ENCODE data around the gene GM2A.
"Not testable (repeated sequence)": the region's sequence is repeated elsewhere in the genome, so short reads cannot be mapped to it uniquely, and the experiment has no call there.

GM2A gene

GRCh38 chr5:151228986-151229385, 24.0 kb upstream of the GM2A start:
- DNase-seq (ENCODE audit: low read depth), result no peak

- DNase-seq (ENCODE audit: low read depth), result no peak
Measured at GRCh38 chr5:151230048-151230680, 22.8 kb upstream of the GM2A start.

- DNase-seq (ENCODE audit: low read depth), result no peak
Measured at GRCh38 chr5:151231359-151231758, 21.6 kb upstream of the GM2A start.

- no peak for DNase-seq (ENCODE audit: low read depth)
Measured at GRCh38 chr5:151233616-151234085, 19.3 kb upstream of the GM2A start.

- DNase-seq (ENCODE audit: low read depth), result no peak
Measured at GRCh38 chr5:151234476-151235238, 18.3 kb upstream of the GM2A start.

DNA sequence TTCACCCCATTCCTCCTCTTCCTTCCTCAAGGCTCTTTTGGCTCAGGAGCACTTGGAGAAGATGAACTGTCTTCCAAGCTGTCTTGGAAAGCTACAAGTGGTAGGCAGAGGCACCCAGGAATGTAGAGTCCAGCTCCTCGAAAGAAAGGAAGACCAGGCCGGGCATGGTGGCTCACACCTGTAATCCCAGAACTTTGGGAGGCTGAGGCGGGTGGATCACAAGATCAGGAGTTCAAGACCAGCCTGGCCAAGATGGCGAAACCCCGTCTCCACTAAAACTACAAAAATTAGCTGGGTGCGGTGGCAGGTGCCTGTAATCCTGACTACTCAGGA, 17.8 kb upstream of the GM2A start:
- not testable (repeated sequence) for DNase-seq (ENCODE audit: low read depth)

DNA sequence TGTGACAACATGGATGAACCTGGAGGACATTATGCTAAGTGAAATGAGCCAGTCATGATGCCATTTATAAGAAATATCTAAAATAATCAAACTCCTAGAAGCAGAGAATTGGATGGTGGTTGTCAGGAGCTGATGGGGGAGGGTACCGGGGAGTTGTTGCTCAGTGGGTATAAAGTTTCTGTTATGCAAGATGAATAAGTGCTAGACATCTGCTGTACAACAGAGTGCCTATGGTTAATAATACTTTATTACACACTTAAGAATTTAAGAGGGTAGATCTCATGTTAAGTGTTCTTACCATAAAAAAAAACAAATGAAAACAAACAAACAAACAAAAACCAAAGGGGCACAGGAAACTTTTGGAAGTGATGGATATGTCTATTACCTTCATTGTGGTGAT, 16.1 kb upstream of the GM2A start:
- DNase-seq (ENCODE audit: low read depth), result no peak

DNA sequence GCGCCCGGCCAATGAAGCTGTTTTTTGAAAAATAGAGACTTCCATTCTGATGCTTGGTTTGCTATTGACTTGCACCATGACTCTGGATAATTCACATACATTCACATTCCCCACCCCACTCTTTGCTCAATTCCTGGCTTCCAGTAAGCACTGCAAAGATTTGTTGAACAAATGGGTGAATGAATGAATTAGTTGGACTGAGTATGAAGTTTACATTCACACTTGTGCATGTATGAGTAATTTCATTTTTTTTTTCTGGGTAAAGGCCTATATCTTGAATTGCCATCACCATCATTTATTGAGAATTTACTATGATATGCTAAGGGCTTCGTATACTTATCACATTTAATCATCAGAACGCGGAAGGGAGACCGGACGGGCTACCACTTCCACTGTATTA, 15.3 kb upstream of the GM2A start:
- DNase-seq (ENCODE audit: low read depth), result no peak

GRCh38 chr5:151238303-151238741, 14.7 kb upstream of the GM2A start:
- DNase-seq (ENCODE audit: low read depth), result no peak

GRCh38 chr5:151239237-151239861, 13.6 kb upstream of the GM2A start:
- DNase-seq (ENCODE audit: low read depth), result no peak

GRCh38 chr5:151240268-151240835, 12.6 kb upstream of the GM2A start:
- DNase-seq (ENCODE audit: low read depth), result not testable (repeated sequence)

DNA sequence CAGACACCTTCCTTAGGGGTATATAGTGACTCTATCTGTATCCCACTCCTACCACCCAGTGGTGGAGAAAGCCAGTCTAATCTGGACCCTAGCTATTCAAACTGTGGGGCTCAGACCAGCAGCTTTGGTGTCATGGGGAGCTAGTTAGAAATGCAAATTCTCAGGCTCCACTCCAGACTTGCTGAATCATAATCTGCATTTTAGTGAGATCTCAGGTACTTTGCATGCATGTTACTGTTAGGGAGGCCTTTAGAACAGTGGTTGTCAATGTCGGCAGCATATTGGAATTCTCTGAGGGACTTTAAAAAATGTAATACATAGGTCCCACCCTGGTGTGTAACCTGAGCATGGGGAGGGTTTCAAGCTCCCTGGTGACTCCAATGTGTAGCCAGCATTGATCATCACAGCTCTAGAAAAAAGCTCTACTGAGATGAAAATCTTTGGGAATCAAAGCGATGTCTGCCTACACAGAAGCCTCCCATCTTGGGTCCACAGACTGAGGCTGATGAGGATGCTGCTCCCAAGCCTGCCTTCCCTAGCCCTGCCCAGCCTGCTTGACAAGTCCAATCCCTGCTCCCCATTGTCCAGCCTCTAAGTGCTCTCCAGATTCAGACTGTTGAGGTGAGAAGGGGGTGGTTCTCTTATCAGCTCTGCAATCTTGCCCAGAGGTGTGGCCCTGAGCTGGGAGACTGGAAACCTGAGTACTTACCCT, 11.9 kb upstream of the GM2A start:
- DNase-seq (ENCODE audit: low read depth), result no peak

DNA sequence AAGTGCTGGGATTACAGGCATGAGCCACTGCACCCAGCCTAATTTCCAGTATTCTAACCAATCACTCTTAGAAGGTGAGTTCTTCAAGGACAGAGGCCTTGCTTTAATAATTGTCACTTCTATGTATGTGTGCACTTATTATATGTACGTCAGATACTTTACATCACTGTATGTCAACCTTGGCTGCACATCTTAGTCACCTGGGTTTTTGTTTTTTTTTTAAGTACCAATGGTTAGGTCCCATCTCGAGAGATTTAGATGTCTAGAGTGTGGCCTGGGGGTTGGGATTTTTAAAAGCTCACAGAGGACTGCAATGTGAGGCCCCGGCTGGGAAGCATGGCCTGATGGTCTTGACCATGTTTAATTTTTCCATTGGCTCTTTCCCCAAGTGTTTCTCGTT, 9.9 kb upstream of the GM2A start:
- DNase-seq (ENCODE audit: low read depth), result no peak

DNA sequence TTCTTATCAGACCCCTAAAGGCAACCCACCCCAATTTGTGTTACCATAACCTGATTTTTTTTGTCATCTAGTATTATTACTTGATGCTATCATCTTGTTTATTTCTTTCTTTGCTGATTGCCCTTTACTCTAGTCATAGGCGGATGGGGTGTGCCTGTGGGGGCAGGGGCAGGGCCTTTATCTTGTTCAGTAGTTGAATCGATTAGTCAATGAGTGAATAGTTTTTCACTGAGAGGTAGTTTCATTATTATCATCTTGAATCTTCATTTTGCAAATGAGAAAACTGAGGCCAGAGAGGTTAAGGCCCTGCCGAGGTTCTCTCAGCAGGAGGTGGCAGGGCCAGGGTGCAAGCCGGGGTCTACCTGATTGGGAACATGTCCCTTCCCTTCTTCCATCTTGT, 9.4 kb upstream of the GM2A start:
- DNase-seq (ENCODE audit: low read depth), result no peak

DNA sequence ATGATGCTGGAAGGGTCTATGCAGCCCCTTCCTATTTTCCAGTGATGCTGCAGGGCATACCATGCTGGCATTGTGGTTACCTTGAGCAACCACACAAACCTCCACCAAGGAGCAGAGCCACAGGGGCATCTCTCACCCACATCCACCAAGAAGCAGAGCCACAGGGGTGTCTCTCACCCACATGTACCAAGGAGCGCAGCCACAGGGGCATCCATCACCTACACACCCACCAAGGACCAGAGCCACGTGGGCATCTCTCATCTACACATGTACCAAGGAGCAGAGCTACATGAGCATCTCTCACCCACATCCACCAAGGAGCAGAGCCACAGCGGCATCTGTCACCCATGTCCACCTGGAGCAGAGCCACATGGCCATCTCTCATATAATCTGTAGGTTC, 8.8 kb upstream of the GM2A start:
- DNase-seq (ENCODE audit: low read depth), result no peak

DNA sequence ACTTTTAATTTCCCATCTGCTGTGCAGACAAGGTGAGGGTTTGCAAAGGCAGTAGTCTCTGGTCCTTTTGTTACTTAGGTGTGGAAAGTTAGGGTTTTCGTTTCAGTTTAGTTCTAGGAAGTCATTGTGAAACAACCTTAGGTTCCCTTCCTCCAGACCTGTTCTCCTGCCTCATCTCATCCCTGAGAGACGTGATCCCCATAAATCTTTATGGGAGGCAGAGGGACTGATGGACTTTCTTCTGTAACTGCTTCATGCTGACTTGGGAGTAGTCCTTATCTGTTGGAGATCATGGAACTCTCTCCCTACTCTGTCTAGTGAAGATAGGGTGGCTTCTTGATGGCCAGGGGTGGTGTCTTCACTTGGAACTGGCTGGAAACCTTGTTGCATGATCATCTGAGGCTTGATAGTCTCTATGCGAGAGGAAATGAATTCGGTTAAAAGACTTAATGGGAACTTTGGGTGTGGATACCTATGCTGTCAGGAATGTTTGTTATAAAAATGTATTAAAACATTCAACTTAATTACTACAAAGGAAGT, 7.2 kb upstream of the GM2A start:
- DNase-seq (ENCODE audit: low read depth), result no peak

DNA sequence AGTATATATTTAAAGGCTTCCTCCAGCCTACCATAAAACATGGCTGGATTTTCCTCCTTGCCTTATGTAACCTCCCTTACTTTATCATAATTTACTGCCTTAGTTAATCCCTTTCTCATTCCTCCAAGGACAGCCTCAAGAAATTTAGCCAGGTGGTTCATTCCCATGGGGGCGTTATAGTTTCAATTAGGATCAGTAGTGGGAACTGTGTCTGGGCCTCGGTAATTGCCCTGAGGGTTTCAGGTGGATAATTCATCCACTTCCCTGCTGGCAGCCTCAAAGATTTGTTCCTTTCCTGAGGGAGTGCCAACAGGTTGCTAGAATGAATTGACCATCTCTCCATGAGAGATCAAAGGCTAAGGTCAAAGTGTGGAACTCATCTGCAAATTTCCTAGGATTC, 4.3 kb upstream of the GM2A start:
- DNase-seq (ENCODE audit: low read depth), result no peak

GRCh38 chr5:151249281-151249680, 3.7 kb upstream of the GM2A start:
- no peak for DNase-seq (ENCODE audit: low read depth)

DNA sequence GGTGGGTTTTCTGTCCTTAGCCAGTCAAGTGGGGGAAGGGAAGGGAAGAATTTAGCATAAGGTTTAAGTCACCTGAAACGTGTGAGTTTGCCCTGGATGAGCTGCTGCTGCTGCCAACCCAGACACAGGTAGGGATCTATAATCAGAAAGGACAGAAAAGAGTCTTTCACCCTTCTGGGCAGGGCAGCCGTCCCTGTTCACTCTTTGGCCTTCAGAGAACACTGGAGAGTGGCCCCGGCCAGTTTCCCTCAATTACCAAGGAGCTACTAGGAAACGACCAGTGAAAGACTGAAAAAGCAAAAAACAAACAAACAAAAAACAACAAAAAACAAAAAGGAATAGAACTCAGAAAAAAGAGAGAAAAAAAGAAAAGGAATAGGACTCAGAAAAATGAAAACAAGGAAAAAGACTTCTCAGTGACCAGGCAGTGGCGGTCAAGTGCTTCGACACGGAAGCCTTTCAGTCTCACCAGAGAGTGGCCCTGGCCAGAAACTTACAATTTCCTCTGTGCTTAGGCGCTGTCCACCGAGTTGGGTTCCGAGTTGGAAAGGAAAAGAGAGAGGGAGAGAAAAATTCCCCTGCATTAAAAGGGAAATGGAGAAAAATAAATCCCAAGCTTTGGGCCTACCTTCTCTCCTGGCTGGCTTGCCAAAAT, 2.5 kb upstream of the GM2A start:
- no peak for DNase-seq (ENCODE audit: low read depth)

DNA sequence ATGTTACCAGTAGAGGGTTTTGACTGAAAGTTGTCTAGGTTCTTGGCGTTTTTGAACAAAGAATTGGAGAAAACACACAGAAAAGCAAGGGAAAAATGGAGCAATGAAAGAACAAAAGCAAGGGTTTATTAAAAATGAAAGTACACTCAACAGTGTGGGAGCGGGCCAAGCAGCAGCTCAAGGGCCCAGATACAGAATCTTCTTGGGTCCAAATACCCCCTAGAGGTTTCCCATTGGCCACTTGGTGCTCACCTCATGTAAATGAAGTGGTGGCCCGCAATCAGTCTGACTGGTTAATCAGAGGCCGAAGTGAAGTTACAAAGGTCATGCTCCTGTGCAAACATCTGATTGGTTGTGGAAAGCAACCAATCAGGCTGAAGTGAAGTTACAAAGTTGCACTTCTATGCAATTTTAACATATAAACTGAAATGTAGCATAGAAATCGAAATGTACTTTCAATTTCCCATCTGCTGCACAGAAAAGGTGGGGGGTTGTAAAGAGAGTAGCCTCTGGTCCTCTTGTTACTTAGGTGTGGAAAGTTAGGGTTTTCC, 1.9 kb upstream of the GM2A start:
- no peak for DNase-seq (ENCODE audit: low read depth)

- DNase-seq (ENCODE audit: low read depth), result no peak
Measured at GRCh38 chr5:151251621-151252020, 1.4 kb upstream of the GM2A start.

Data from non-pigmented ciliary epithelial cell (primary cell).